ENCODE results near the gene BSCL2. TPM values are rescaled to one million over a fixed set of nuclear protein-coding genes. Genes with fewer than 3 reads are reported as not detected.

BSCL2 gene
- total and polyA plus RNA-seq, 7 donors: 17.0 to 174 (median 45.4) TPM

DNA sequence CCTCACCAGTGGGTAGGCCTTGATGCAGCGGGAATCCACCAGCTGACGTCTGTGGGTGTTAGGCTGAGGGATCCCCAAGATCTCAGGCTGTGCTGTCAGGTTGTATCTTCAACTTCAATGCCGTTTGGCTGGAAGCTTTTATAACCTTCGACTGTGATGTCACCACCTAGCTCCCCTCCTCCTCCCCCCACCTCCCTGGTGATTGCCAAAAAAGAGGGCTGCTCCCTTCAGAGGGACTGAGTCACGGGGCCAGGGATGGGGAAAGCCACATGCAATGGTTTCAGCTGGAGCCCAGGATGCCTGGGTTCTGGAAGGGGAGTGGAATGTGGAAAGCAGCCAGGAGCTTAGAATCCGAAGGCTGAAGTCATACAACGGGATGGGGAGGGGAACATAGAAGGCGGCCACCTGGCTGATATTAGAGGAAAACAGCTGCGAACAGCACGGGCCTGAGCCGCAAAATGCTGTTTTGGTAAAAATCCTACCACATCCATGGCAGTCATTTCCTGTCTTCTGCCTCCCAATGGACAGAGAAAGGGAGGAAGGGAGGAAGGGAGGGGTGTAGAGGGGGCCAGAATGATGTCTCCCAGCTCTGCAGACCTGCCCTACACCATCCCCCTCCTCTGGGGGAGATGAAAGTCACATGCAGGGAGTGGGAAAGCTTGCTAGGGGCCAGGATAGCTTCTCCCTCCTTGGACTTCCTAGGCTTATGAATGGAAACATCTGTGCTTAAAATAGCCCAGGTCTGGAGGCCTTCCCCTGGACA, 17.6 kb downstream of the BSCL2 start, which contains the start of gene LRRN4CL:
Gene LRRN4CL, minus strand, starts transcription at position 110 of the 763 bp plus-strand sequence. CDS start 1,022 bp downstream, outside the sequence.
- Histone ChIP-seq H3K9me3 (no peaks in the 10 kb centered on the region), H3K4me3 (peak within 1 kb of the TSS; percentile 43), H3K27me3 (ENCODE audit: insufficient read depth in 3 of 3, low read length in 2 of 3) (no peaks in the 10 kb centered on the region), H3K27ac (peak within 1 kb of the TSS; percentile 53), H3K36me3 (ENCODE audit: insufficient read depth in 1 of 2, low read depth in 1 of 2) (peaks cover 0 to 41% of the 10 kb centered on the region in 2 donors), H3K4me1 (peaks cover 5% of the 10 kb centered on the region)
- intact Hi-C loops (cut with DNase I): loop anchor here (5.0 to 10.0 kb wide), 3 partner anchors 97 to 295 kb away; partner anchors contain the start of gene TUT1 (in 1 of the 2)
- 21 to 32% (median 30%) methylated on average over 11 of the region's 11 CpGs for WGBS, 3 donors
- TF ChIP-seq, protein P1, sequence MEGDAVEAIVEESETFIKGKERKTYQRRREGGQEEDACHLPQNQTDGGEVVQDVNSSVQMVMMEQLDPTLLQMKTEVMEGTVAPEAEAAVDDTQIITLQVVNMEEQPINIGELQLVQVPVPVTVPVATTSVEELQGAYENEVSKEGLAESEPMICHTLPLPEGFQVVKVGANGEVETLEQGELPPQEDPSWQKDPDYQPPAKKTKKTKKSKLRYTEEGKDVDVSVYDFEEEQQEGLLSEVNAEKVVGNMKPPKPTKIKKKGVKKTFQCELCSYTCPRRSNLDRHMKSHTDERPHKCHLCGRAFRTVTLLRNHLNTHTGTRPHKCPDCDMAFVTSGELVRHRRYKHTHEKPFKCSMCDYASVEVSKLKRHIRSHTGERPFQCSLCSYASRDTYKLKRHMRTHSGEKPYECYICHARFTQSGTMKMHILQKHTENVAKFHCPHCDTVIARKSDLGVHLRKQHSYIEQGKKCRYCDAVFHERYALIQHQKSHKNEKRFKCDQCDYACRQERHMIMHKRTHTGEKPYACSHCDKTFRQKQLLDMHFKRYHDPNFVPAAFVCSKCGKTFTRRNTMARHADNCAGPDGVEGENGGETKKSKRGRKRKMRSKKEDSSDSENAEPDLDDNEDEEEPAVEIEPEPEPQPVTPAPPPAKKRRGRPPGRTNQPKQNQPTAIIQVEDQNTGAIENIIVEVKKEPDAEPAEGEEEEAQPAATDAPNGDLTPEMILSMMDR (IDR thresholded peaks at IDR 0.05): no peak
- ATAC-seq (peak; percentile 64 to 80 (median 78)), DNase-seq (peak; percentile 90 to 92)

DNA sequence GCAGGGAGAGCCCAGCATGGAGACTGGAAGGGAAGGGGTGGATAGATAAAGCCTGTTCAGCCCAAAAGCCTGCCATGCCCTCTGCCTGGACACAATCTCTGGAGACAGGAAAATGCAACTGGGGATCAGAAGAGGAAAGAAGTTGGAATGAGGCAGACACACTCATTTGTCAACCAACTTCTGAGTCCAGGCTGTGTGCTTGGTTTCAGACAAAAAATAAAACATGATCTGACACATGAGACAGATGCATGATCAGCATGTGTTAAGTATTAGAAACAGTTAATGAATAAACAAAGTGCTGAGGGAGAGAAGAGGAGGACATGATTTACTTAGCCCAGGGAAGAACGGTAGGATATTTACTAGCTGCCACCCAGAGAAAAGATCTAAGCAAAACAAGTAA, 18.7 kb downstream of the BSCL2 start:
- Histone ChIP-seq H3K36me3 (ENCODE audit: insufficient read depth in 1 of 2, low read depth in 1 of 2) (peaks cover 0 to 38% of the 10 kb centered on the region in 2 donors), H3K4me3 (peak overlapping the region; percentile 43), H3K9me3 (no peaks in the 10 kb centered on the region), H3K27me3 (ENCODE audit: insufficient read depth in 3 of 3, low read length in 2 of 3) (no peaks in the 10 kb centered on the region), H3K27ac (no peak overlapping the region), H3K4me1 (no peaks in the 10 kb centered on the region)
- no peak for DNase-seq
- 22 to 29% (median 25%) methylated on average over 1 of the region's 1 CpG for WGBS, 3 donors
- intact Hi-C loops (cut with DNase I): no loop called here
- TF ChIP-seq, protein P1 (IDR thresholded peaks at IDR 0.05): no peak
- ATAC-seq: peak in 1 of 4 donors; percentile 15

DNA sequence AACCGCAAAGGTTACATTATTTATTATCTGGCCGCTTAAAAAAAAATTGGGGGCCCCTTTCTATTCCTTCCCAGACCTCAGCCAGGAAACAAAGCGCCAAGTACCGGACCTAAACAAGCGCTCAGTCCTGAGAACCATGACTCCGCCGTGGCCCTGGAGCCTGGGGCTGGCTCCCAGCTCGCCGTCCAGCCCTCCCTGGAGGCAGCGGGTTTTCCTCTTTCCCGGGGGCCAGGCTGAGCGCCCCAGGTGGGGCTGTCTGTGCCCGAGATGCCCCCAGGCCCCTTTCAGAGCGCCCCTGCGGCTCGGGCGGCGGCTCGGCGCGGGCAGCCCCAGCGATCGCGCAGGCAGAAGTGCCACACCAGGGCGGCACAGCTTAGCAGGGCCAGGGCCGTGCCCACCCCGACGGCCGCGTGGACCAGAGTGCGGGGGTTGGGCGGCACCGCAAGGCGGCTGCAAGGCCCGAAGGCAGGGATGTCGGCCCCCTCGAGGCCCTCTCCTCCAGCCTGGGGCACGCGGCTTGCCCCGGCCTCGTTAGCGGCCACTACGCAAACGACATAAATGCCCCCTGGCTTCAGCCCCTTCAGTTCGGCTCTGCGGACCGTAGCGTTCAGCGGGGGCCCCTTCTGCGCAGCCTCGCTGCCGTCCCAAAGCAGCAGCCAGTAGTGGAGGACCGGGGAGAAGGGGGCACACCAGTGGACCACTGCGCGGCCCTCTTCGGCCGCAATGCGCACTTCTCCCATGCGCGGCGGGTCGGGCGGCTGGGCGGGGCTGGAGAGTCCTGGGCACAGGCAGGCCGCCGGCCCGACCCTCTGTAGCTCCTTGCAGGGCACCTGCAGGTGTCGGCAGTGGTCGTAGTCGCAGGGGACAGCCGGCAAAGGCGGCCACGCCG, 19.5 kb downstream of the BSCL2 start:
- ATAC-seq: peak in 3 of 4 donors; percentile 12 to 26 (median 13)
- no peak overlapping the region for H3K27ac ChIP-seq
- TF ChIP-seq, protein P1 (IDR thresholded peaks at IDR 0.05): no peak
- intact Hi-C loops (cut with DNase I): no loop called here
- WGBS, 3 donors: 48 to 61% (median 51%) methylated on average over 68 to 74 of the region's 74 CpGs
- H3K9me3 ChIP-seq: no peaks in the 10 kb centered on the region
- peak overlapping the region; percentile 43 for H3K4me3 ChIP-seq
- peaks cover 0 to 31% of the 10 kb centered on the region in 2 donors for H3K36me3 ChIP-seq (ENCODE audit: insufficient read depth in 1 of 2, low read depth in 1 of 2)
- H3K4me1 ChIP-seq: no peaks in the 10 kb centered on the region
- H3K27me3 ChIP-seq (ENCODE audit: insufficient read depth in 3 of 3, low read length in 2 of 3): no peaks in the 10 kb centered on the region
- peak in 1 of 2 donors; percentile 27 for DNase-seq

DNA sequence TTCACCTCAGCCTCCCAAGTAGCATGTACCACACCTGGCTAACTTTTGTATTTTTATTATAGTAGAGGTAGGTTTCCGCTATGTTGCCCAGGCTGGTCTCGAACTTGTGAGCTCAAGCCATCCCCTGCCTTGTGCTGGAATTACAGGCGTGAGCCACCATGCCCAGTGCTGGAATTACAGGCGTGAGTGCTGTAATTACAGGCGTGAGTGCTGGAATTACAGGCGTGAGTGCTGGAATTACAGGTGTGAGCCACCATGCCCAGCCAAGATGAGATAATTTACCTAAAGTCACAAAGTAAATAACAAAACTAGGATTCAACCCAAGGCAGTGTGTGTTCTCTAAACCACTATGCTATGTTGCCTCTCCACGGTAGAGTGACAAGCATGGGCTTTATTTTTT, 24.7 kb downstream of the BSCL2 start:
- no peak overlapping the region for H3K27ac ChIP-seq
- H3K4me1 ChIP-seq: peaks cover 20% of the 10 kb centered on the region
- no peaks in the 10 kb centered on the region for H3K9me3 ChIP-seq
- TF ChIP-seq, protein P1 (IDR thresholded peaks at IDR 0.05): no peak
- intact Hi-C loops (cut with DNase I): no loop called here
- no peak overlapping the region for H3K4me3 ChIP-seq
- ATAC-seq (no peak), DNase-seq (no peak)
- H3K36me3 ChIP-seq (ENCODE audit: insufficient read depth in 1 of 2, low read depth in 1 of 2): peaks cover 0 to 7% of the 10 kb centered on the region in 2 donors
- 88 to 92% (median 89%) methylated on average over 7 of the region's 7 CpGs for WGBS, 3 donors
- no peaks in the 10 kb centered on the region for H3K27me3 ChIP-seq (ENCODE audit: insufficient read depth in 3 of 3, low read length in 2 of 3)
